ENCODE results near the gene GPX1.
"Not testable (repeated sequence)": the region's sequence is repeated elsewhere in the genome, so short reads cannot be mapped to it uniquely, and the experiment has no call there.

Gene GPX1

DNA sequence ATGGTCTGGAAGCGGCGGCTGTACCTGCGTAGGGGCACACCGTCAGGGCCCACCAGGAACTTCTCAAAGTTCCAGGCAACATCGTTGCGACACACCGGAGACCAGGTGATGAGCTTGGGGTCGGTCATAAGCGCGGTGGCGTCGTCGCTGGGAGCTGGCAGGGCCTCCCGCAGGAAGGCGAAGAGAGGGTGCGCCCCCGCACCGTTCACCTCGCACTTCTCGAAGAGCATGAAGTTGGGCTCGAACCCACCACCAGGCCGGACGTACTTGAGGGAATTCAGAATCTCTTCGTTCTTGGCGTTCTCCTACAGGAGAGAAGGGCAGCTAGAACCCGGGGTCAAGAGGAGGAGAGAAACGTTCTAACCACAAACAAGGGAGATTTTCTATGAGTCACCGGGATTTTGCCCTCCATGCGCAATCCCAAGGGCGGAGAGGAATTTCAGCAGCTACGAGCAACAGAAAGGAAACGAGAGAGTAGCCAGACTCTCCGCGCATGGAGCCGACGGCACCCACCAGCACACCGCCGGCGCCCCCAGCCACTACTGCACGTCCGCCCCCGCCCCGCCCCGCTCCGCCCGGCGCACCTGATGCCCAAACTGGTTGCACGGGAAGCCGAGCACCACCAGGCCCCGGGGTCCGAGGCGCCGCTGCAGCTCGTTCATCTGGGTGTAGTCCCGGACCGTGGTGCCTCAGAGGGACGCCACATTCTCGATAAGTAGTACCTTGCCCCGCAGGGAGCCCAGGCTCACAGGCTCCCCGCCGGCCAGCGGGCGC lies 523 bp downstream of the GPX1 start:
- DNase-seq: peak; percentile 49

DNA sequence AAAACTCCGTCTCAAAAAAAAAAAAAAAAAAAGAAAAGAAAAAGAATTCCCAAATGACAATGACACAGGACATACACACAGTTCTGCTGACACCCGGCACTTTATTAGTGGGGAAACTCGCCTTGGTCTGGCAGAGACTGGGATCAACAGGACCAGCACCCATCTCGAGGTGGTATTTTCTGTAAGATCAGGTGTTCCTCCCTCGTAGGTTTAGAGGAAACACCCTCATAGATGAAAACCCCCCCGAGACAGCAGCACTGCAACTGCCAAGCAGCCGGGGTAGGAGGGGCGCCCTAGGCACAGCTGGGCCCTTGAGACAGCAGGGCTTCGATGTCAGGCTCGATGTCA lies 1.1 kb downstream of the GPX1 start:
- not testable (repeated sequence) for DNase-seq

DNA sequence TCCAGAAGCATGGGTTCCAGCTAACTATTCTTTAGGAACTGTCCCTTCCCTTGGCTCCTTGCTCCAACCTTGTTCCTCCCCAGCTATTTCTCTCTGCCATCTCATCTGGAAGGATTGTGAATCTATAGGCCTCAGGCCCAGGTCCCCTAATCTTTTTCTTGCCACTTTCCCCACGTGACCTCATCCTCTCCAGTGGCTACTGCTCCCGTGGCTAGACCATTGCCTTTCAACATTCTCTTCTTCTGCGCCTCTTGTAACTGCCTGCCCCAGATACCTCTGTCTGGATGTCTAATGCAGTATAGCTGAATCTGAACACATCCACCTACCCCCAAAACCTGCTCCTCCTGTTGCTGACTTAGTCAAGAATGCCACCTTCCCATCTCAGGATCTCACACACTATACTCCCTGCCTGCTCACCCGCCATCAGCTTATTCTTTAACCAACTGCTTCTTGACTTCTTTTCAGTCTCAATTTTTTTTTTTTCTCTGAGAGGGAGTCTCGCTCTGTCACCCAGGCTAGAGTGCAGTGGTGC lies 5.2 kb downstream of the GPX1 start:
- DNase-seq: no peak

GRCh38 chr3:49352281-49352680 lies 5.9 kb downstream of the GPX1 start:
- no peak for DNase-seq

DNA sequence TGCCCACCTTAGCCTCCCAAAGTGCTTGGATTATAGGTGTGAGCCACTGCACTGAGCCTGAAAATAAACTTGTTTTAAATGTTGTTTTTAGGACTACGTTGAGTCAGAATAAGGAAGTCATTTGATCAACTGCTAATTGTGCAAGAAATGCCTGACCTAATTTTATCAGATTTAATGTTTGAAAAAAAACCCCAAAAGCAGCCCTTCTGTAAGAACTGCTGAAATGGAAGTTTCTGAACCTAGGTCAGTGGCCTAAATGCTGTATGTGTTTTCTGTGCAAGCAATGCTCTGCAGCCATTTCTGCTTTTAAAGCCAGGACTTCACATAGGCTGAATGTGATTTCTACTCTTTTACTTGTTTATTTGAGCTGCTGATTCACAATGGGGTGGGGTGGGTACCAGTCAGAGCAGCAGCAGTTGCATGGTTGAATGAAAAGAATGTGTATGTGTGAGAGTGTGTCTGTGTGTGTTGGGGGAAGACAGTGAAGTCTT lies 6.6 kb downstream of the GPX1 start:
- no peak for DNase-seq

DNA sequence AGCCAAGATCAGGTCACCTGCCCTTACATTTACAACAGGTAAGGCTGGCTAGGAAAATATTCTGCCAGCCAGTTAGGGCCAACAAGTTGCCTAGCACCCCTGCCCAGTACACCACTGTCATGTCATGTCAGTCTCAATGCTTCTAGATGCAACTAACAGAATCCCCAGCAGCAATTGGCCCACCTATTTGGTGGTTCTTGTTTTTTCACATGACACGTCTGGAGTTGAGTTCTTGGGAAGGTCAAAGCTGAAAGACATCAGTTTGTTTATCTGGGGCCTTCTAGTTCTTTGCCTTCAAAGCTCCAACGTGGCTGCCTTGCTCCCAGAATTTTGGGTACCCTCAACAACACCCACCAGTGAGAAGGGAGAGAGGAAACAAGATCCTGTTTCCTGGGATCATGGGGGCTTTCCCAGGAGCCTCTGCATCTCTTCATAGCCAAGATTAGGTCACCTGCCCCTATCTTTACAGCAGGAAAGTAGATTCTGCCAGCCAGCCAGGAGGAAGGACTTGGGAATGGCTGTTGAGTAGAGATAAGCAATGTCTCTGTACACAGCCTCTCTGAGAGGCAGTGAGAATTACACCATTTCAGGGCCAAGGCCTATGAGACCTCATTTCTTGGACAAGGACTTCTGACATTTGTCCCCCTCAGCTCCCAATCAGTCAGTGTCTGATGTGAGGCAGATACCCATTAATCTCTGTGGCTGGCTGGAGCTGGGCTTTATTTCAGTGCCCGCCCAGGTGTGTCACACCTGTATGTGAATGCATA lies 8.6 kb downstream of the GPX1 start:
- DNase-seq: no peak

DNA sequence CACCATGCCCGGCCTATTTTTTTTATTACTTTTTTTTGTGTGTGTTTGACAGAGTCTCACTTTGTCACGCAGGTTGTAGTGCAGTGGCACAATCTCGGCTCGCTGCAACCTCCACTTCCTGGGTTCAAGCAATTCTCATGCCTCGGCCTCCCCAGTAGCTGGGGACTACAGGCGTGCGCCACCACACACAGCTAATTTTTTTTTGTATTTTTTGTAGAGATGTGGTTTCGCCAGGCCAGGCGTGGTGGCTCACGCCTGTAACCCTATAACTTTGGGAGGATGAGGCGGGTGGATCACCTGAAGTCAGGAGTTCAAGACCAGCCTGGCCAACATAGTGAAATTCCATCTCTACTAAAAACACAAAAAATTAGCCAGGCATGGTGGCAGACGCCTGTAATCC lies 9.8 kb downstream of the GPX1 start:
- not testable (repeated sequence) for DNase-seq

DNA sequence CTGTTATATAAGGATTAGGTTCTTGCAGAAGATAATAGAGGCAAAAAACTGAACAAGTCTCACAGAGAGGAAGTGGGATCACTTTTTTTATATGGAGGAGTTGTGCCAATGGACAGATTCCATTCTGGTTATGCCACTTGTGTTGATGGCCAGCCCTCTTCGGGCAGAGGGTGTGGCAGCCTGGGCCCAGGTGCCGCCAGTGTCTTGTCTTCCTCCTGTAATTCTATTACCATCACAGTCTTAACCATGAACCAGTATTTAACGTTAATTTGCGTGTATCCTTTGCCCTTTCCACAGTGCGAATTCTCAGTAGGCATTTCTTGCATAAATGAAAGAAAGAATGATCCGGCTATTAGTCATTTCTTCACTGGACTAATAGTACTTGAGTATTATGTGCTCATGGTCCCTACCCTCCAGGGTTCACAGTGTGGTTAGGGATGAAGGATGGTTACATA lies 11.3 kb downstream of the GPX1 start:
- no peak for DNase-seq

GRCh38 chr3:49343163-49343562 lies 15.0 kb downstream of the GPX1 start:
- DNase-seq: no peak

DNA sequence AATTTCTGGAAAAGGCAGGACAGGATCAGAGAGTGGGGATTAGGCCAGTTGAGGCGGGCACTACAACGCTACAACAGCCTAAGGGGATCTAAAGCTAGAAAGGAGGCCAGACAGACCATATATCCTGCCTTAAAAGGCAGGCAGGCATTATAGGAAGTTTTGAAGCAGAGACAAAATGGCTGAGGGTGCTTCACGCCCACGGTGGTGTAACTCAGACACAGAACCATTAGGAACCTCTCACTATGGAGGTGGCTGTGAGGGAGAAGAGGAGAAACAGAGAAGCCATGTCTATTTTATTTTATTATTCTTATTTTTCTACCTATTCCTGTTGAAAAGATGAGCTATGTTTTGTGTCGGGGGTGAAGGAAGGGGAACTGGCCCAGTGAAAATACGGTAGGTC lies 16.2 kb downstream of the GPX1 start:
- no peak for DNase-seq

- peak; percentile 92 for DNase-seq
Observed at GRCh38 chr3:49339941-49340800, 18.0 kb downstream of the GPX1 start, which contains the start of gene USP4. Gene USP4, minus strand, starts transcription at chr3:49340053. Its CDS starts 29 bp downstream, at chr3:49340024.

DNA sequence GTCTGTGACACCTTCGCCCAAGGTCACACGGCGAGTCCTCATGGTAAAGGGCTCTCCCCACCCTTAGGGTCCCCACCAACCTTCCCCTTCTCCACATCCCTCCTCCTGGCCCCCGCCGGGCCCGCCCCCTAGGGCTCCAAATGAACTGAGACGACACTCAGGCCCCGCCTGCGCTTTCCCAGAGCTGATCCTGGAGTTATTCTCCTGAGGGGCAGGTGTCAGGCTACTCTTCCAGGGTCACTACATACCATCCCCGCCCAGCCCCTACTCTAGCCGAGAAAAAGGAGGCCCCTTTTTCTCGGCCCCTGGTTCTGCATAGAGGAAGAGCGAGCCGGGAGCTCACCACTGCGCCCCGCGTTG lies 18.6 kb downstream of the GPX1 start:
- peak; percentile 56 for DNase-seq

DNA sequence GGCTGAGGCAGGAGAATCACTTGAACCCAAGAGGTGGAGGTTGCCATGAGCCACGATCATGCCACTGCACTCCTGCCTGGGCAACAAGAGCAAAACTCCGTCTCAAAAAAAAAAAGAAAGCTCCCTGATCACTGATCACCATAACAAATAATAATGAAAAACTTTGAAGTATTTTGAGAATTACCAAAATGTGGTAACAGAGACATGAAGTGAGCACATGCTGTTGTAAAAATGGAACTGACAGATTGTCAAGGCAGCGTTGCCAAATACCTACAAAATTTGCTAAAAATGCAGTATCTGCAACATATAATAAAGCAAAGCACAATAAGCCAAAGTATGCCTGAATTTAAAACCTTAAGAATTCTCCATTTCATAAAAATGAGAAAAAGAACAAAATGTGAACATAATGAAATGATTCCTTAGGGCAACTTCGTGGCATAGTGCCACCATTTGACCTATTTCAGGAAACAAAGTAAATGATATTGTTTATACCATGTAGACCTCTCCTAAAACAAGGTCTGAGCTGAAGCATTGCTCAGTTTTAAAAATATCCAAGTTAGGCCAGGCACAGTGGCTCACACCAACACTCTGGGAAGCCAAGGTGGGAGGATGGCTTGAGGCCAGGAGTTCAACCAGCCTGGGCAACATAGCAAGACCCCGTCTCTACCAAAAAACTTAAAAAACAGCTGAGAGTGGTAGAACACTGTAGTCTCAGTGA lies 24.1 kb downstream of the GPX1 start:
- no peak for DNase-seq

DNA sequence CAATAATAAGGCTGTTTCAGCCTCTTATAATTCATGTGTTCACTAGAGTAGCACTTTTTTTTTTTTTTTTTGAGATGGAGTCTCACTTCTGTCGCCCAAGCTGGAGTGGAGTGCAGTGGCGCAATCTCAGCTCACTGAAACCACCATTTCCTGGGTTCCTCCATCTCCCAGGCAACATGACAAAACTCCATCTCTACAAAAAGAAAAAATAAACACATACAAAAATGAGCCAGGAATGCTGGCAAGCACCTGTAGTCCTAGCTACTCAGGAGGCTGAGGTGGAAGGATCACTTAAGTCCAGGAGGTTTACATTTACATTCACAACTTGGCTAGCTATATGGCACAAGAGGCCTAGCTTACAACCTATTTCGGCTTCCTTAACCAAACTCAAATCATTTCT lies 25.1 kb downstream of the GPX1 start:
- no peak for DNase-seq

- DNase-seq: no peak
Observed at GRCh38 chr3:49329186-49329585, 29.0 kb downstream of the GPX1 start.

DNA sequence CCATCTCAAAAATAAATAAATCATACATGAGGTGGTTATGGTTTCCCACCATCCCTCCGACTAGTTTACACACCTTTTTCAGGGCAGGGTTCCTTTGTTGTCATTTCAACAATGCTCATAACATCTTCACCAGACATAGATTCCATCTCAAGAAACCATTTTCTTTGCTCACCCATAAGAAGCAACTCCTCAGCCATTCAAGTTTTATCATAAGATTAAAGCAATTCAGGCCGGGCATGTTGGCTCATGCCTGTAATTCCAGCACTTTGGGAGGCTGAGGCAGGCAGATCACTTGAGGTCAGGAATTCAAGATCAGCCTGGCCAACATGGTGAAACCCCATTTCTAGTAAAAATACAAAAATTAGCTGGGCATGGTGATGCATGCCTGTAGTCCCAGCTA lies 29.8 kb downstream of the GPX1 start:
- not testable (repeated sequence) for DNase-seq

GRCh38 chr3:49327485-49327884 lies 30.7 kb downstream of the GPX1 start:
- no peak for DNase-seq

DNA sequence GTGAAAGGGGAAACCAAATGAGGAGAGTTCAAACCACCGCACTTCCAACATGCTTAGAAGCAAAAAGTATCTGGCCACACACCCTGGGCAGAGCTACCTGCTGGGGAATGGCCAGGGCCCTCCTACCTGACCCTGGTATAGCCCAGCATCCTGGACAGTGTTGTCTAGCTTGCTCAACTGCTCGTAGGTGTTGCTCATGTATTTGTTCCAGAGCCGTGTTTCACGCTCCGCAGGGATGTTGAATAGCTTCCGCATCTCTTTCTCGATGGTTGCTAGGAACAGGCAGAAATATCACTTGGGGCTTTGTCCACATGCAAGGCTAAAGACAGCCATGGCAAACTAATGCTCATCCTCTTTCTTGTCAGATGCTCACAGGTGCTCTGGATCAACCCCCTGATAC lies 33.4 kb downstream of the GPX1 start:
- no peak for DNase-seq

DNA sequence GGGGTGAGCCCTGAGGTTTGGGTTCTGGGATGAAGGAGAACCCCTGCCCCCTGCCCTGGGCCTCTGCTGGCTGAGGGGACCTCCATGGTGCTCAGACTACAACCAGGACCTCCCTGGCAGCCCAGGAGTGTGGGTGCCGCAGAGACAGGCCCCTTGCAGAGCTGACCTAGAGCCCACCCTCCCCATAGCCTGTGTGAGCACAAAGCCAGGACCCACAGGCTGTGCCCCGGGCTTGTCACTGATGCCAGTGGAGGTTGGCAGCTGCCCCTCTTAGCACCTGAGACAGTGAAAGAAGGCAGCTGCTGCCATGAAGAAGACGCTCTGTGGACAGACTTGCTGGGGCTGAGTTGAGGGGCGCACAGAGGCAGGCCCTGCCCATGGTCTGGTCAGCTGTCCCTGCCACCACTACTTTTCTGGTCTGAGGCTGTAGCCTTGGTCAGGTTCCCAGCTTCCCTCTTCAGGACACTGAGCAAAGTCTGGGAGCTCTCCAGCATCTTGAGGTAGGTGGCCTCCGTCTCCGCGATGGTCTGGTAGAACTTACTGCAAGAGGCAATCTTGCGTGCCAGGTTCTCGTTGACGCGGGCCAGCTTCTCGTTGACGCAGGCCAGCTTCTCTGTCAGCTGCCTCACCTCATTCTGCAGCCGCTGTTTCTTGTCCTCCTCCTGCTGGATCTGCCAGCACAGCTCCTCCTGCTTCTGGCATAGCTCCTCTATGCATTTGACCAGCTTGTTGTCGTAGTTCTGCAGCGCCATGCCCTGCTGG lies 41.3 kb downstream of the GPX1 start:
- DNase-seq: no peak

DNA sequence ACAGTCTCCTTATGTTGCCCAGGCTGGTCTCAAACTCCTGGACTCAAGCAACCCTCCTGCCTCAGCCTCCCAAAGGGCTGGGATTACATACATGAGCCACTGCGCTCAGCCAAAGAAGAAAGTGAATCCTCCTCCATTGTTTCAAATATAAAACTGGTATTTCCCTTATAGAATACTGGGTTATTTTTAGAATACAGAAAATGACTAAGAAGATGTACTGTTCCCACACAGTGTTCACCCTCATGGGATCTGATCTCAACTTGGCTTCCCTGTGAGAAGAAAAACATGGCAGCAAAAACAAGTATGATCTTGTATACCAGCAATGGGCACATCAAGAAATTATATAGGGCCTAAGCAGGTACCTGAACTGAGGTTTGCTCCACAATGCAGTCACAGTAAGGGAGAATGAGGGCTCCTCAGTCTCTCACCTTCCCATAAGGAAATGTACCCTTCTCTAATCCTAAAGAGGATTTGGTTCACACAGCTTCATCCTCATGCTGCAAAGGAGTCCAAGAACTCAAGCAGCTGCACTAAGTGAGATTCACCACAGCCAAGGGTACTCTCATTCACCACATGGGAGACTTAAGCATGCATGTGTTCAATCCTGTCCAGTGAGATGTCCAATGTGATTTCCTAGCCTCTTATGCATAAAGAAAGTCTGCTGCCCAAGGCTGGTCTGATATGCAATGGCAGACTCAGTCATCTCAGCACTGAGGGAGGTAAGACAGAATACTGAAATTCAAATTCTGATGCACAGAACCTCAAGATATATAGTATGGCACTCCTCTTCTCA lies 44.1 kb downstream of the GPX1 start:
- DNase-seq: no peak

DNA sequence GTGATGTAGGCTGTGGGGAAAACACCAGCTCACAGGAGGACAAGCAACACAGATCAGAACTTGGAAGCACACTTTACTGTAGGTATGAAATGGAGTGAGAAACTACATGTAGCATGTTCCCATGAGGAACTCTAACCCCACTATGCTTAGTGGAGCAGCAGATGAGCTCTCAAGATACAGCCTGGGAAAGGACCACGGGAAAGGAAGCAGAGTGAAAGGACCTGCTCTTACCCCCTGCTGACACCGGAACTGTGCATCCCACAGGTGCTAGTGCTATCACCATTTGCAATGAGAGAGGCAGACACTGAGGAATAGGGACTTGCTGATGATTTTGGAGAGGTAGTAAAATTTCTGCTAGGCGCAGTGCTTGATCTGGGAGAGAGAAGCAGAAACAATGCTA lies 46.9 kb downstream of the GPX1 start:
- no peak for DNase-seq
